ENCODE results near the gene FOXM1. TPM values are rescaled to one million over a fixed set of nuclear protein-coding genes. Genes with fewer than 3 reads are reported as not detected.

FOXM1 gene
- total RNA-seq, 4 donors from 2014 or later, result 1.4 to 6.5 (median 2.9) TPM

GRCh38 chr12:2862876-2863275, 14.1 kb downstream of the FOXM1 start:
- intact Hi-C loops (cut with DNase I; ENCODE audit: low total_unique reads), result no loop called here
- TF ChIP-seq POLR2A (IDR thresholded peaks at IDR 0.05), result no peak
- TF ChIP-seq, protein P1, sequence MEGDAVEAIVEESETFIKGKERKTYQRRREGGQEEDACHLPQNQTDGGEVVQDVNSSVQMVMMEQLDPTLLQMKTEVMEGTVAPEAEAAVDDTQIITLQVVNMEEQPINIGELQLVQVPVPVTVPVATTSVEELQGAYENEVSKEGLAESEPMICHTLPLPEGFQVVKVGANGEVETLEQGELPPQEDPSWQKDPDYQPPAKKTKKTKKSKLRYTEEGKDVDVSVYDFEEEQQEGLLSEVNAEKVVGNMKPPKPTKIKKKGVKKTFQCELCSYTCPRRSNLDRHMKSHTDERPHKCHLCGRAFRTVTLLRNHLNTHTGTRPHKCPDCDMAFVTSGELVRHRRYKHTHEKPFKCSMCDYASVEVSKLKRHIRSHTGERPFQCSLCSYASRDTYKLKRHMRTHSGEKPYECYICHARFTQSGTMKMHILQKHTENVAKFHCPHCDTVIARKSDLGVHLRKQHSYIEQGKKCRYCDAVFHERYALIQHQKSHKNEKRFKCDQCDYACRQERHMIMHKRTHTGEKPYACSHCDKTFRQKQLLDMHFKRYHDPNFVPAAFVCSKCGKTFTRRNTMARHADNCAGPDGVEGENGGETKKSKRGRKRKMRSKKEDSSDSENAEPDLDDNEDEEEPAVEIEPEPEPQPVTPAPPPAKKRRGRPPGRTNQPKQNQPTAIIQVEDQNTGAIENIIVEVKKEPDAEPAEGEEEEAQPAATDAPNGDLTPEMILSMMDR (IDR thresholded peaks at IDR 0.05), result no peak
- no peak overlapping the region for H3K4me3 ChIP-seq (ENCODE audit: low read depth, poor library complexity, severe bottlenecking)
- 86 to 93% methylated on average over 7 of the region's 7 CpGs for WGBS, 2 donors
- no peak for DNase-seq (ENCODE audit: low spot score in 2 of 2)

DNA sequence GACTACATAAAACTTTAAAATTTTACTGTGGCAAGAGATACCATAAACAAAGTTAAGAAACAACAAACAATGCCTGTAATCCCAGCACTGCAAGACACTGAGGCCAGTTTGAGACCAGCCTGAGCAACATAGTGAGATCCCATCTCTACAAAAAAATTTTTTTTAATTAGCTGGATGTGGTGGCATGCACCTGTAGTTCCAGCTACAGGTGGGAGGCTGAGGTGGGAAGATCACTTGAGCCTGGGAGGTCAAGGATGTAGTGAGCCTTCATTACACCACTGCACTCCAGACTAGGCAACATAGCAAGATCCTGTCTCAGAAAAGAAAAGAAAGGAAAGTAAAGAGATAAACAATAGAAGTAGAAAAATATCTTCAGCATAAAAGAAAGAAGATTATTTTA, 16.8 kb downstream of the FOXM1 start:
- no peak for DNase-seq (ENCODE audit: low spot score in 2 of 2)
- intact Hi-C loops (cut with DNase I; ENCODE audit: low total_unique reads), result no loop called here

GRCh38 chr12:2858944-2859421, 18.0 kb downstream of the FOXM1 start:
- DNase-seq (ENCODE audit: low spot score in 2 of 2), result no peak
- no peak for TF ChIP-seq POLR2A (IDR thresholded peaks at IDR 0.05)
- TF ChIP-seq, protein P1 (IDR thresholded peaks at IDR 0.05), result no peak
- H3K4me3 ChIP-seq (ENCODE audit: low read depth, poor library complexity, severe bottlenecking), result no peak overlapping the region
- intact Hi-C loops (cut with DNase I; ENCODE audit: low total_unique reads), result loop anchor here (10.0 kb wide), 1 partner anchor 86 kb away; no protein-coding TSS in a partner anchor
- WGBS, 2 donors, result 82 to 87% methylated on average over 12 of the region's 12 CpGs

More for the DNA sequence above, 16.8 kb downstream of the FOXM1 start:
- no peak overlapping the region for H3K4me3 ChIP-seq (ENCODE audit: low read depth, poor library complexity, severe bottlenecking)
- TF ChIP-seq, protein P1 (IDR thresholded peaks at IDR 0.05), result no peak

- intact Hi-C loops (cut with DNase I; ENCODE audit: low total_unique reads), result loop anchor here (10.0 kb wide), 1 partner anchor 86 kb away; no protein-coding TSS in a partner anchor
- no peak for DNase-seq (ENCODE audit: low spot score in 2 of 2)
- TF ChIP-seq POLR2A (IDR thresholded peaks at IDR 0.05), result no peak
- TF ChIP-seq, protein P1 (IDR thresholded peaks at IDR 0.05), result no peak
- 58 to 94% methylated on average over 2 of the region's 2 CpGs for WGBS, 2 donors
- H3K4me3 ChIP-seq (ENCODE audit: low read depth, poor library complexity, severe bottlenecking), result no peak overlapping the region
Observed at GRCh38 chr12:2858334-2858733, 18.6 kb downstream of the FOXM1 start.

DNA sequence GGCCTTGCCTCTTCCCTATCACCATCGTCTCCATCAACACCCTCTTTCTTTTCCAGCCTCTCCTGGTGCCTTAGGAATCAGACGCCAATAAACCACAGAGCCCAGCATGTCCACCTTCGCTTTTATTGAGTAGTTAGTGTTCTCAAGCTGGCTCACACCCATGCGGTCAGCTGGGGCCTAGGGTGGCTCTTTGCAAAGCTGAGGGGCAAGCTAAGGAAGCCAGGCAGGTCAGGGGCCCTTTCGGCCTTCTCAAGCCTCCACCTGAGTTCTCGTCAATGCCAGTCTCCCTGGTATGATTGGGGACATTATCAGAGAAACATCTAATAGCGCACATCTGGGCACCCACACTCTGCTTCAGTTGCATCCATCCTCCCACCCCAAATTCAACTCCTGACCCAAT, 19.4 kb downstream of the FOXM1 start:
- H3K4me3 ChIP-seq (ENCODE audit: low read depth, poor library complexity, severe bottlenecking), result no peak overlapping the region
- TF ChIP-seq, protein P1 (IDR thresholded peaks at IDR 0.05), result no peak
- intact Hi-C loops (cut with DNase I; ENCODE audit: low total_unique reads), result loop anchor here (10.0 kb wide), 1 partner anchor 87 kb away; no protein-coding TSS in a partner anchor
- 91 to 97% methylated on average over 7 of the region's 7 CpGs for WGBS, 2 donors
- no peak for DNase-seq (ENCODE audit: low spot score in 2 of 2)

DNA sequence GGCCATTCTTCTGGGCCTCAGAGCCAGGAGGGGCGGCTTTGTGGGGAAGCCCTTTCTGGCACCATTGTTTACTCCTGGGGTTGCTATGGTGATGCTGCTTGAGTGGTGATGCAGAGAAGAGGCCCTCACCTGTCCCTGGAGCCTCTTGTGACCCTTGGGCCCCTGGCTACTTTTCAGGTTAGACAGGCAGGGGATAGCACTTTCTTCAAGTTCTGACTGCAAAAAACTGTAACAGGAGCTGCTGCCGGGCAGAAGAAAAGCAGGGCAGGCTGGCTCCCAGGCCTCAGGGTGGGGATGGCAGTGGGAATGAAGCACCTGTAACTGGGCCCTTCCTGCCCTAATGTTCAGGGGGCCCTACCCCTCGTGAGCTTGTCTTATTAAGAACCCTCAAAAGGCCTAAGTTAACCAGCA, 19.9 kb downstream of the FOXM1 start, which contains the start of gene TEX52:
Gene TEX52, minus strand, starts transcription at position 19 of the 411 bp plus-strand sequence. Its CDS starts 13 bp downstream, at position 6.
- intact Hi-C loops (cut with DNase I; ENCODE audit: low total_unique reads), result loop anchor here (10.0 kb wide), 1 partner anchor 88 kb away; no protein-coding TSS in a partner anchor
- TF ChIP-seq, protein P1 (IDR thresholded peaks at IDR 0.05), result no peak
- no peak for TF ChIP-seq POLR2A (IDR thresholded peaks at IDR 0.05)
- WGBS, 2 donors, result 84 to 95% methylated on average over 2 to 3 of the region's 3 CpGs
- no peak for DNase-seq (ENCODE audit: low spot score in 2 of 2)
- no peak within 1 kb of the TSS for H3K4me3 ChIP-seq (ENCODE audit: low read depth, poor library complexity, severe bottlenecking)
